IMR-90 (cell line): Measurements from ENCODE around the gene HOXD9. TPM values are rescaled to one million over a fixed set of nuclear protein-coding genes. Genes with fewer than 3 reads are reported as not detected.

Source experiments
- ATAC-seq: fragments of 200-7000 bp; cut with Tn5 transposase; 2 replicates; pipeline ENCODE4 v1.9.1; 2020; ENCODE audit warnings: low read depth, mild to moderate bottlenecking, moderate library complexity
- BruUV-seq: library from RNA; stranded (reverse); fragments of 400-500 nt; replicated peaks from 2 replicates; lab custom pipeline; 2021; lab: Mats Ljungman, UMichigan
- CTCF ChIA-PET: fragments of 300-600 bp; formaldehyde crosslinking; extraction: SDS; loops from one replicate; lab custom pipeline; 2021; ENCODE audit warnings: antibody characterized with exemption; lab: Yijun Ruan, JAX
- POLR2A ChIA-PET: fragments of 300-600 bp; sonication (Branson Sonifier 250); formaldehyde crosslinking; loops from one replicate; lab custom pipeline; 2022; ENCODE audit warnings: antibody characterized with exemption; ENCODE audit not compliant: unreplicated experiment; lab: Charles Lee
- DNase-seq: peaks from one replicate; pipeline ENCODE4 v3.0.0; 2013
- H2AFZ ChIP-seq: replicated peaks from 2 replicates; pipeline ENCODE3; 2013; ENCODE audit warnings: low read length, mild to moderate bottlenecking; ENCODE audit not compliant: poor library complexity
- H2AK5ac ChIP-seq: 2 replicates; pipeline ENCODE4 v1.6.1; 2013; ENCODE audit warnings: low read depth, low read length, inconsistent platforms
- H2AK9ac ChIP-seq: replicated peaks from 2 replicates; pipeline ENCODE3; 2013; ENCODE audit warnings: mild to moderate bottlenecking, low read depth, low read length, moderate library complexity; ENCODE audit not compliant: poor library complexity
- H2BK120ac ChIP-seq: 2 replicates; pipeline ENCODE4 v1.6.1; 2013; ENCODE audit warnings: low read depth, low read length, inconsistent platforms
- H2BK15ac ChIP-seq: 3 replicates; pipeline ENCODE4 v1.6.1; 2013; ENCODE audit warnings: low read depth, low read length, inconsistent platforms
- H2BK20ac ChIP-seq: 2 replicates; pipeline ENCODE4 v1.6.1; 2013; ENCODE audit warnings: low read depth, mild to moderate bottlenecking, inconsistent platforms, low read length, moderate library complexity
- H2BK5ac ChIP-seq: 2 replicates; pipeline ENCODE4 v1.6.1; 2013; ENCODE audit warnings: mild to moderate bottlenecking, low read depth, low read length, inconsistent platforms; ENCODE audit not compliant: poor library complexity, severe bottlenecking
- H3K14ac ChIP-seq: replicated peaks from 2 replicates; pipeline ENCODE4 v1.6.1; 2013; ENCODE audit warnings: low read depth, low read length, inconsistent platforms
- H3K18ac ChIP-seq: 2 replicates; pipeline ENCODE4 v1.6.1; 2013; ENCODE audit warnings: low read depth, low read length, control low read depth
- H3K23ac ChIP-seq: 2 replicates; pipeline ENCODE4 v1.6.1; 2013; ENCODE audit warnings: low read depth, low read length, inconsistent platforms
- H3K27ac ChIP-seq: 2 replicates; pipeline ENCODE4 v1.5.1; 2013; ENCODE audit warnings: mild to moderate bottlenecking, control low read depth, low read length; ENCODE audit not compliant: insufficient read depth
- H3K27me3 ChIP-seq: 2 replicates; pipeline ENCODE4 v1.6.1; 2013; ENCODE audit warnings: low read length; ENCODE audit not compliant: control insufficient read depth, insufficient read depth
- H3K36me3 ChIP-seq: 2 replicates; pipeline ENCODE4 v1.6.1; 2013; ENCODE audit warnings: low read length, mixed read lengths; ENCODE audit not compliant: control insufficient read depth, insufficient read depth
- H3K4ac ChIP-seq: 2 replicates; pipeline ENCODE4 v1.6.1; 2013; ENCODE audit warnings: low read depth, low read length, inconsistent platforms
- H3K4me1 ChIP-seq: 2 replicates; pipeline ENCODE4 v1.6.1; 2013; ENCODE audit warnings: low read length, mixed read lengths; ENCODE audit not compliant: control insufficient read depth, insufficient read depth
- H3K4me2 ChIP-seq: 2 replicates; pipeline ENCODE4 v1.6.1; 2013; ENCODE audit warnings: low read depth, mild to moderate bottlenecking, control low read depth, low read length, moderate library complexity
- H3K4me3 ChIP-seq: 2 replicates; pipeline ENCODE4 v1.5.1; 2013; ENCODE audit warnings: low read depth, mild to moderate bottlenecking, control low read depth, low read length, moderate library complexity; ENCODE audit not compliant: insufficient read depth
- H3K56ac ChIP-seq: 2 replicates; pipeline ENCODE4 v1.6.1; 2013; ENCODE audit warnings: low read length, inconsistent platforms; ENCODE audit not compliant: insufficient read depth; ENCODE audit errors: extremely low read depth
- H3K79me1 ChIP-seq, 2 experiments: 2 replicates each; pipeline ENCODE4 v1.6.1; 2013; ENCODE audit warnings: low read length in 2 of 2, inconsistent platforms in 1 of 2, low read depth in 1 of 2
- H3K9ac ChIP-seq: 2 replicates; pipeline ENCODE4 v1.6.1; 2013; ENCODE audit warnings: low read depth, low read length, control low read depth
- H3K9me1 ChIP-seq: 2 replicates; pipeline ENCODE4 v1.6.1; 2013; ENCODE audit warnings: low read length, inconsistent platforms; ENCODE audit not compliant: insufficient read depth
- H3K9me3 ChIP-seq: 2 replicates; pipeline ENCODE4 v1.6.1; 2013; ENCODE audit warnings: low read length; ENCODE audit not compliant: control insufficient read depth, insufficient read depth
- H4K20me1 ChIP-seq: 2 replicates; pipeline ENCODE4 v1.6.1; 2013; ENCODE audit warnings: low read length, inconsistent platforms; ENCODE audit not compliant: insufficient read depth
- H4K5ac ChIP-seq: 2 replicates; pipeline ENCODE4 v1.6.1; 2013; ENCODE audit warnings: mild to moderate bottlenecking, low read depth, low read length, control low read depth
- H4K8ac ChIP-seq, 2 experiments: 2 replicates each; pipeline ENCODE4 v1.6.1; 2013; ENCODE audit warnings: low read depth in 2 of 2, low read length in 2 of 2, control low read depth in 1 of 2, inconsistent platforms in 1 of 2
- H4K91ac ChIP-seq: 2 replicates; pipeline ENCODE4 v1.6.1; 2013; ENCODE audit warnings: low read depth, low read length, inconsistent platforms; ENCODE audit not compliant: insufficient read depth
- BHLHE40 ChIP-seq: fragments of 150-350 bp; IDR thresholded peaks from 2 replicates; pipeline ENCODE4 v1.6.1; 2016; ENCODE audit warnings: mild to moderate bottlenecking, low read depth, low read length
- CHD1 ChIP-seq: IDR thresholded peaks from 2 replicates; pipeline ENCODE4 v1.6.1; 2012; ENCODE audit warnings: low read depth, low read length, improper control_type of control experiment
- FOS ChIP-seq: fragments of 150-350 bp; IDR thresholded peaks from 2 replicates; pipeline ENCODE4 v1.6.1; 2016; ENCODE audit warnings: low read depth, low read length
- MAZ ChIP-seq: IDR thresholded peaks from 2 replicates; pipeline ENCODE4 v1.6.1; 2012; ENCODE audit warnings: low read depth, mild to moderate bottlenecking, low read length, improper control_type of control experiment, moderate library complexity, borderline replicate concordance
- MXI1 ChIP-seq: IDR thresholded peaks from 2 replicates; pipeline ENCODE4 v1.6.1; 2012; ENCODE audit warnings: low read depth, mild to moderate bottlenecking, low read length, moderate library complexity, borderline replicate concordance
- POLR2A ChIP-seq: IDR thresholded peaks from 2 replicates; pipeline ENCODE4 v1.6.1; 2012; ENCODE audit warnings: mild to moderate bottlenecking, low read depth, low read length
- RCOR1 ChIP-seq: IDR thresholded peaks from 2 replicates; pipeline ENCODE4 v1.6.1; 2012; ENCODE audit warnings: mild to moderate bottlenecking, low read length, improper control_type of control experiment; ENCODE audit not compliant: insufficient replicate concordance
- RFX5 ChIP-seq: IDR thresholded peaks from 2 replicates; pipeline ENCODE4 v1.8.0; 2012; ENCODE audit warnings: low read depth, mild to moderate bottlenecking, low read length, moderate library complexity
- SMC3 ChIP-seq: fragments of 150-350 bp; IDR thresholded peaks from 2 replicates; pipeline ENCODE4 v1.6.1; 2016; ENCODE audit warnings: low read depth, mild to moderate bottlenecking, antibody characterized with exemption, low read length, moderate library complexity
- WGBS, 2 experiments: methylation state at CpG; one replicate each; pipeline versions ENCODE4 v1.1.5 to v1.1.7; 2013; ENCODE audit warnings: missing lambda C conversion rate in 2 of 2; ENCODE audit not compliant: insufficient read length in 1 of 2; ENCODE audit errors: extremely low coverage in 2 of 2; 5-methylcytosine and 5-hydroxymethylcytosine counted together
- dilution Hi-C: fragments of 300-500 bp; cut with HindIII; formaldehyde crosslinking; loops from one replicate; pipeline ENCODE4 v1.14.3; 2018; ENCODE audit warnings: low sequenced_read_pairs; ENCODE audit not compliant: unreplicated experiment
- in situ Hi-C: fragments of 300-500 bp; cut with MboI; formaldehyde crosslinking; loops from 3 replicates; pipeline ENCODE4 v1.14.3; 2019; ENCODE audit warnings: low sequenced_read_pairs, inconsistent platforms, mixed read lengths
- intact Hi-C: fragments of 100-400 bp; cut with micrococcal nuclease; formaldehyde crosslinking; loops from 2 replicates; pipeline ENCODE4 v1.10.0; 2022
- polyA plus RNA-seq, 3 experiments: library from polyadenylated mRNA; depleted of rRNA; stranded (reverse); fragments of >200 nt; gene quantifications; 2 replicates each; pipeline ENCODE4 v1.2.3, GENCODE V29; 2012; ENCODE audit warnings: low replicate concordance in 1 of 3
- total RNA-seq: library from RNA; depleted of rRNA; stranded (reverse); fragments of >200 nt; gene quantifications from 2 replicates; pipeline ENCODE4 v1.2.3, GENCODE V29; 2012
- TF ChIP-seq, protein P1 (sequence below): fragments of 150-350 bp; IDR thresholded peaks from 2 replicates; pipeline ENCODE4 v1.6.1; 2016; ENCODE audit warnings: low read depth, mild to moderate bottlenecking, low read length, moderate library complexity, borderline replicate concordance
- TF ChIP-seq, protein P2 (sequence below): conservative IDR thresholded peaks from 2 replicates; pipeline ENCODE4 v1.5.1; 2012; ENCODE audit warnings: mild to moderate bottlenecking, low read depth, low read length, improper control_type of control experiment
- TF ChIP-seq, protein P3 (sequence below): fragments of 150-350 bp; IDR thresholded peaks from 2 replicates; pipeline ENCODE4 v1.6.1; 2017; ENCODE audit warnings: mild to moderate bottlenecking, antibody characterized with exemption, low read length, low read depth

HOXD9 gene
- total and polyA plus RNA-seq, 2 of the 4 experiments (the other 2 are of a cell fraction), result not detected

DNA sequence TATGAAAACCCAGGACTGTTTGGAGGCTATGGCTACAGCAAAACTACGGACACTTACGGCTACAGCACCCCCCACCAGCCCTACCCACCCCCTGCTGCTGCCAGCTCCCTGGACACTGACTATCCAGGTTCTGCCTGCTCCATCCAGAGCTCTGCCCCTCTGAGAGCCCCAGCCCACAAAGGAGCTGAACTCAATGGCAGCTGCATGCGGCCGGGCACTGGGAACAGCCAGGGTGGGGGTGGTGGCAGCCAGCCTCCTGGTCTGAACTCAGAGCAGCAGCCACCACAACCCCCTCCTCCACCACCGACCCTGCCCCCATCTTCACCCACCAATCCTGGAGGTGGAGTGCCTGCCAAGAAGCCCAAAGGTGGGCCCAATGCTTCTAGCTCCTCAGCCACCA lies 46.7 kb downstream of the HOXD9 start:
- H3K4me2 ChIP-seq, result no peak overlapping the region
- H3K4ac ChIP-seq, result no peak overlapping the region
- no peaks in the 10 kb centered on the region for H3K79me1 ChIP-seq
- no peak overlapping the region for H3K56ac ChIP-seq
- dilution Hi-C loops, result no loop called here
- intact Hi-C loops, result no loop called here
- no peak overlapping the region for H2BK5ac ChIP-seq
- no peak overlapping the region for H4K91ac ChIP-seq
- H2AFZ ChIP-seq, result no peak overlapping the region
- H4K5ac ChIP-seq, result no peak overlapping the region
- ATAC-seq (no peak), DNase-seq (no peak)
- H3K27ac ChIP-seq, result no peak overlapping the region
- H3K14ac ChIP-seq, result no peak overlapping the region
- H3K9ac ChIP-seq, result no peak overlapping the region
- no peak overlapping the region for H2BK120ac ChIP-seq
- no peak overlapping the region for H2AK5ac ChIP-seq
- peaks cover 8% of the 10 kb centered on the region for H3K9me3 ChIP-seq
- no peak overlapping the region for H3K4me3 ChIP-seq
- no peak overlapping the region for H4K8ac ChIP-seq
- no peaks in the 10 kb centered on the region for H4K20me1 ChIP-seq
- H3K4me1 ChIP-seq, result no peaks in the 10 kb centered on the region
- no peaks in the 10 kb centered on the region for H3K9me1 ChIP-seq
- WGBS, 2 experiments, result no CpG with 5 or more reads among the region's 5 CpGs
- no peaks in the 10 kb centered on the region for H3K36me3 ChIP-seq
- ChIA-PET CTCF (interaction anchor here (0.7 kb wide), 1 partner anchor 272 kb away, joined by 3 read pairs; no protein-coding TSS in a partner anchor), POLR2A (no interaction called here)
- H2BK15ac ChIP-seq, result no peak overlapping the region
- TF ChIP-seq MAZ (no peak), MXI1 (no peak), FOS (no peak), RFX5 (no peak), CHD1 (no peak), BHLHE40 (no peak), SMC3 (no peak), POLR2A (no peak), RCOR1 (no peak)
- TF ChIP-seq, protein P1, sequence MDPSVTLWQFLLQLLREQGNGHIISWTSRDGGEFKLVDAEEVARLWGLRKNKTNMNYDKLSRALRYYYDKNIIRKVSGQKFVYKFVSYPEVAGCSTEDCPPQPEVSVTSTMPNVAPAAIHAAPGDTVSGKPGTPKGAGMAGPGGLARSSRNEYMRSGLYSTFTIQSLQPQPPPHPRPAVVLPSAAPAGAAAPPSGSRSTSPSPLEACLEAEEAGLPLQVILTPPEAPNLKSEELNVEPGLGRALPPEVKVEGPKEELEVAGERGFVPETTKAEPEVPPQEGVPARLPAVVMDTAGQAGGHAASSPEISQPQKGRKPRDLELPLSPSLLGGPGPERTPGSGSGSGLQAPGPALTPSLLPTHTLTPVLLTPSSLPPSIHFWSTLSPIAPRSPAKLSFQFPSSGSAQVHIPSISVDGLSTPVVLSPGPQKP, result no peak
- TF ChIP-seq, protein P2, sequence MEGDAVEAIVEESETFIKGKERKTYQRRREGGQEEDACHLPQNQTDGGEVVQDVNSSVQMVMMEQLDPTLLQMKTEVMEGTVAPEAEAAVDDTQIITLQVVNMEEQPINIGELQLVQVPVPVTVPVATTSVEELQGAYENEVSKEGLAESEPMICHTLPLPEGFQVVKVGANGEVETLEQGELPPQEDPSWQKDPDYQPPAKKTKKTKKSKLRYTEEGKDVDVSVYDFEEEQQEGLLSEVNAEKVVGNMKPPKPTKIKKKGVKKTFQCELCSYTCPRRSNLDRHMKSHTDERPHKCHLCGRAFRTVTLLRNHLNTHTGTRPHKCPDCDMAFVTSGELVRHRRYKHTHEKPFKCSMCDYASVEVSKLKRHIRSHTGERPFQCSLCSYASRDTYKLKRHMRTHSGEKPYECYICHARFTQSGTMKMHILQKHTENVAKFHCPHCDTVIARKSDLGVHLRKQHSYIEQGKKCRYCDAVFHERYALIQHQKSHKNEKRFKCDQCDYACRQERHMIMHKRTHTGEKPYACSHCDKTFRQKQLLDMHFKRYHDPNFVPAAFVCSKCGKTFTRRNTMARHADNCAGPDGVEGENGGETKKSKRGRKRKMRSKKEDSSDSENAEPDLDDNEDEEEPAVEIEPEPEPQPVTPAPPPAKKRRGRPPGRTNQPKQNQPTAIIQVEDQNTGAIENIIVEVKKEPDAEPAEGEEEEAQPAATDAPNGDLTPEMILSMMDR, result no peak
- TF ChIP-seq, protein P3, sequence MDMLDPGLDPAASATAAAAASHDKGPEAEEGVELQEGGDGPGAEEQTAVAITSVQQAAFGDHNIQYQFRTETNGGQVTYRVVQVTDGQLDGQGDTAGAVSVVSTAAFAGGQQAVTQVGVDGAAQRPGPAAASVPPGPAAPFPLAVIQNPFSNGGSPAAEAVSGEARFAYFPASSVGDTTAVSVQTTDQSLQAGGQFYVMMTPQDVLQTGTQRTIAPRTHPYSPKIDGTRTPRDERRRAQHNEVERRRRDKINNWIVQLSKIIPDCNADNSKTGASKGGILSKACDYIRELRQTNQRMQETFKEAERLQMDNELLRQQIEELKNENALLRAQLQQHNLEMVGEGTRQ, result no peak
- no peak overlapping the region for H3K18ac ChIP-seq
- peaks cover 61% of the 10 kb centered on the region for H3K27me3 ChIP-seq
- H2BK20ac ChIP-seq, result no peak overlapping the region
- BruUV-seq, result no TSS peak
- H2AK9ac ChIP-seq, result no peak overlapping the region
- in situ Hi-C loops, result no loop called here
- H3K23ac ChIP-seq, result no peak overlapping the region
